SK-N-SH (cell line): Measurements from ENCODE around the gene GSS. TPM values are rescaled to one million over a fixed set of nuclear protein-coding genes. Genes with fewer than 3 reads are reported as not detected.

ENCODE experiments used
- CTCF ChIA-PET: fragments of 300-600, 350-600 bp; formaldehyde crosslinking; extraction: SDS; loops from one replicate; lab custom pipeline; 2021; lab: Yijun Ruan, JAX
- POLR2A ChIA-PET: fragments of 350-600 bp; sonication (Branson Sonifier 250); formaldehyde crosslinking; extraction: SDS; loops from one replicate; lab custom pipeline; 2020; ENCODE audit warnings: antibody characterized with exemption, inconsistent platforms; lab: Yijun Ruan, JAX
- DNase-seq: peaks from one replicate; pipeline ENCODE4 v3.0.0; 2012
- H2AFZ ChIP-seq: fragments of 200-600 bp; sonication (generic); 2 replicates; pipeline ENCODE4 v1.8.1; 2016; ENCODE audit warnings: antibody characterized with exemption, mild to moderate bottlenecking, low read depth
- H3F3A ChIP-seq: fragments of 200-600 bp; sonication (generic); replicated peaks from 2 replicates; pipeline ENCODE3; 2016; ENCODE audit warnings: antibody characterized with exemption, mild to moderate bottlenecking; ENCODE audit not compliant: insufficient read depth
- H3K27ac ChIP-seq, 2 experiments: fragments of 200-500 bp in 1 of 2; fragments of 200-600 bp in 1 of 2; sonication (Bioruptor generic) in 1 of 2; sonication (generic), shearing (Covaris generic) in 1 of 2; 2 replicates each; pipeline versions ENCODE4 v1.5.1 to v1.6.1; 2014 to 2016; ENCODE audit warnings: low read depth in 2 of 2, inconsistent platforms in 1 of 2, low read length in 1 of 2, mild to moderate bottlenecking in 1 of 2, mixed read lengths in 1 of 2
- H3K27me3 ChIP-seq: fragments of 200-600 bp; sonication (generic), shearing (Covaris generic); 2 replicates; pipeline ENCODE4 v1.6.1; 2016; ENCODE audit warnings: mixed run types; ENCODE audit not compliant: insufficient read depth
- H3K36me3 ChIP-seq, 2 experiments: fragments of 200-500 bp in 1 of 2; fragments of 200-600 bp in 1 of 2; sonication (Bioruptor generic) in 1 of 2; sonication (generic) in 1 of 2; replicated peaks in 1 of 2; 2 replicates each; pipeline versions ENCODE3 to v1.5.1; 2014 to 2016; ENCODE audit warnings: low read length in 1 of 2, mild to moderate bottlenecking in 1 of 2; ENCODE audit not compliant: insufficient read depth in 2 of 2, control insufficient read depth in 1 of 2
- H3K4me1 ChIP-seq, 2 experiments: fragments of 200-500 bp in 1 of 2; fragments of 200-600 bp in 1 of 2; sonication (Bioruptor generic) in 1 of 2; sonication (generic), shearing (Covaris generic) in 1 of 2; 2 replicates each; pipeline versions ENCODE4 v1.5.1 to v1.6.1; 2014 to 2016; ENCODE audit warnings: low read depth in 1 of 2, low read length in 1 of 2, mixed run types in 1 of 2; ENCODE audit not compliant: insufficient read depth in 2 of 2, control insufficient read depth in 1 of 2
- H3K4me2 ChIP-seq: fragments of 200-600 bp; sonication (generic), shearing (Covaris generic); 2 replicates; pipeline ENCODE4 v1.6.1; 2017; ENCODE audit warnings: mixed run types
- H3K4me3 ChIP-seq, 2 experiments: fragments of 200-500 bp in 1 of 2; fragments of 200-600 bp in 1 of 2; sonication (Bioruptor generic) in 1 of 2; sonication (generic), shearing (Covaris generic) in 1 of 2; 2 replicates each; pipeline versions ENCODE4 v1.5.1 to v1.8.1; 2014 to 2016; ENCODE audit warnings: low read depth in 2 of 2, inconsistent platforms in 1 of 2, low read length in 1 of 2, mild to moderate bottlenecking in 1 of 2, mixed read lengths in 1 of 2, moderate library complexity in 1 of 2
- H3K79me2 ChIP-seq: fragments of 200-600 bp; sonication (generic); 2 replicates; pipeline ENCODE4 v1.8.1; 2017; ENCODE audit warnings: mild to moderate bottlenecking; ENCODE audit not compliant: insufficient read depth
- H3K9ac ChIP-seq: fragments of 200-600 bp; sonication (generic); 2 replicates; pipeline ENCODE4 v1.6.1; 2017; ENCODE audit warnings: mixed run types
- H3K9me2 ChIP-seq: fragments of 200-600 bp; sonication (generic); 2 replicates; pipeline ENCODE4 v1.6.1; 2017; ENCODE audit warnings: mixed run types
- H3K9me3 ChIP-seq: fragments of 200-600 bp; sonication (generic); 2 replicates; pipeline ENCODE4 v1.6.1; 2017; ENCODE audit warnings: mixed run types, mild to moderate bottlenecking, moderate library complexity
- H4K20me1 ChIP-seq: fragments of 200-600 bp; sonication (generic); 2 replicates; pipeline ENCODE4 v1.6.1; 2017; ENCODE audit warnings: mild to moderate bottlenecking, mixed run types; ENCODE audit not compliant: insufficient read depth
- ELF1 ChIP-seq: IDR thresholded peaks from 2 replicates; pipeline ENCODE4 v1.4.0; 2012
- EP300 ChIP-seq, 2 experiments: IDR thresholded peaks; 2 replicates each; pipeline versions ENCODE4 v1.4.0 to v1.6.1; 2012; ENCODE audit warnings: borderline replicate concordance in 1 of 2, low read depth in 1 of 2, low read length in 1 of 2
- EZH2phosphoT487 ChIP-seq: fragments of 200-600 bp; sonication (generic); IDR thresholded peaks from 2 replicates; pipeline ENCODE4 v1.6.1; 2017; ENCODE audit warnings: low read depth, mixed run types, mild to moderate bottlenecking, antibody characterized with exemption, moderate library complexity, borderline replicate concordance
- FOXJ3 ChIP-seq: sonication (generic); formaldehyde crosslinking; IDR thresholded peaks from 2 replicates; pipeline ENCODE4 v1.5.1; 2020; ENCODE audit warnings: mild to moderate bottlenecking, missing genetic modification reagents
- FOXM1 ChIP-seq: IDR thresholded peaks from 2 replicates; pipeline ENCODE4 v1.4.0; 2012; ENCODE audit warnings: low read depth, mild to moderate bottlenecking
- GABPA ChIP-seq: IDR thresholded peaks from 2 replicates; pipeline ENCODE4 v1.4.0; 2012; ENCODE audit warnings: low read depth, mild to moderate bottlenecking
- JUND ChIP-seq: IDR thresholded peaks from 2 replicates; pipeline ENCODE4 v1.4.0; 2012
- MEF2A ChIP-seq: IDR thresholded peaks from 2 replicates; pipeline ENCODE4 v1.4.0; 2012; ENCODE audit warnings: low read depth, borderline replicate concordance
- NRF1 ChIP-seq: IDR thresholded peaks from 2 replicates; pipeline ENCODE4 v1.6.1; 2012; ENCODE audit warnings: low read depth, mild to moderate bottlenecking, low read length
- POLR2AphosphoS5 ChIP-seq: IDR thresholded peaks from 2 replicates; pipeline ENCODE4 v1.6.1; 2012; ENCODE audit warnings: low read depth, low read length
- RAD21 ChIP-seq: IDR thresholded peaks from 2 replicates; pipeline ENCODE4 v1.6.1; 2012; ENCODE audit warnings: mild to moderate bottlenecking, low read length
- RCOR1 ChIP-seq: fragments of 150-350 bp; IDR thresholded peaks from 2 replicates; pipeline ENCODE4 v1.6.1; 2017; ENCODE audit warnings: antibody characterized with exemption, low read length
- SIN3A ChIP-seq: IDR thresholded peaks from 2 replicates; pipeline ENCODE4 v1.6.1; 2012; ENCODE audit warnings: low read depth, mild to moderate bottlenecking, low read length, moderate library complexity, borderline replicate concordance
- SMC3 ChIP-seq: IDR thresholded peaks from 2 replicates; pipeline ENCODE4 v1.6.1; 2012; ENCODE audit warnings: low read depth, low read length, improper control_type of control experiment
- TAF1 ChIP-seq: IDR thresholded peaks from 2 replicates; pipeline ENCODE4 v1.6.1; 2012; ENCODE audit warnings: low read depth, mild to moderate bottlenecking, low read length, moderate library complexity, borderline replicate concordance
- TCF12 ChIP-seq: IDR thresholded peaks from 2 replicates; pipeline ENCODE4 v1.4.0; 2012
- YY1 ChIP-seq: IDR thresholded peaks from 2 replicates; pipeline ENCODE4 v1.4.0; 2012; ENCODE audit warnings: low read depth, mild to moderate bottlenecking
- WGBS: methylation state at CpG from one replicate; pipeline ENCODE4 v1.1.6; 2017; ENCODE audit warnings: low lambda C conversion rate; 5-methylcytosine and 5-hydroxymethylcytosine counted together
- polyA plus RNA-seq, 3 experiments: library from polyadenylated mRNA; depleted of rRNA; stranded (reverse); fragments of >200 nt; gene quantifications; 2 replicates each; pipeline ENCODE4 v1.2.3, GENCODE V29; 2012
- TF ChIP-seq, protein P1 (sequence below): IDR thresholded peaks from 2 replicates; pipeline ENCODE4 v1.4.0; 2012; ENCODE audit warnings: low read depth
- TF ChIP-seq, protein P2 (sequence below): fragments of 150-350 bp; IDR thresholded peaks from 2 replicates; pipeline ENCODE4 v1.6.1; 2016; ENCODE audit warnings: mild to moderate bottlenecking, low read depth, low read length
- TF ChIP-seq, protein P3 (sequence below): fragments of 200-600 bp; sonication (generic); IDR thresholded peaks from 2 replicates; pipeline ENCODE4 v1.6.1; 2017; ENCODE audit warnings: antibody characterized with exemption, mild to moderate bottlenecking, moderate library complexity
- TF ChIP-seq, protein P4 (sequence below): IDR thresholded peaks from 2 replicates; pipeline ENCODE4 v1.4.0; 2012; ENCODE audit warnings: low read depth, borderline replicate concordance

Gene GSS
- polyA plus RNA-seq, 1 of the 3 experiments (the other 2 are of a cell fraction) = 95.6 TPM

DNA sequence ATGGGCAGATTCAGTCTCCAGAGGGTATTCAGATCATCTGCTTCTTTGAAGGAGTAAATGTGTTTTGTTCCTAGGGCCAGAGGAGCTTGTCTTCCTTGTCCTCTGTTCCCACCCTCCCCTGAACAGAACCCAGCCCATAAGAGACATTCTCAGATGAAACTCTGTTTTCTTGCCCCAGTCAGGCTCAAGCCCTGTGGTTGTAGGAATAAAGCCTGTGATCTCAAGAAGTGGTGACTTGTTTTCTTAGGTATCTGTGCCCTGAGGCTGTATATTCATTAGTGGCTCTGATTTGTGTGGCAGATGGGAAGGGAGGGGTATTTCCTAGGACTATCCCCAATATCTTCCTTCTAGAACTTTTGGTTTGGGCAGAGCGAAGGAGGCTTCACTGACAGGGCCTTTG is 27.9 kb downstream of the GSS start (continued):
- TF ChIP-seq EZH2phosphoT487 (no peak), TCF12 (no peak)

DNA sequence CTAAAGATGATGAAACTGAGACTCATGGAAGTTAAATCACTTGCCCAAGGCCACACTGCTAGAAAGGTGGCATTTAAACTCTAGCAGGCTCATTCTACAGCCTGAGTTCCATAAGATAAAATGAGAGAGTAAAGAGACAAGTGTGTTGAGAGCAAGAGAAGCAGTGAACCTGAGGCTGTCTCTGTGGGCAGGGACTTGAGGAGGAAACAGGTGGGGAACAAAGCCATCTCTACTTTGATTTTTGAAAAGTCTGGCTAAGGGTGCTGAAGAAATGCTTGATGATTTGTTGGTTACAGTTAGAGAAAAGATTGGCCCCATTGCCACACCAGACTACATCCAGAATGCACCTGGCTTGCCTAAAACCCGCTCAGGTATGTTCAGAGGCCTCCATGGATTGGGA is 29.0 kb downstream of the GSS start:
- Histone ChIP-seq H2AFZ (no peak overlapping the region), H3K4me2 (no peak overlapping the region), H4K20me1 (no peaks in the 10 kb centered on the region), H3F3A (peaks cover 4% of the 10 kb centered on the region), H3K9me2 (no peaks in the 10 kb centered on the region), H3K4me1 (peaks cover 0 to 4% of the 10 kb centered on the region in 2 experiments; a peak in 1 of 4 replicates), H3K4me3 (no peak overlapping the region), H3K9me3 (no peaks in the 10 kb centered on the region), H3K79me2 (no peaks in the 10 kb centered on the region), H3K27ac (no peak overlapping the region), H3K27me3 (no peaks in the 10 kb centered on the region), H3K36me3 (peaks cover 19 to 48% of the 10 kb centered on the region in 2 experiments), H3K9ac (no peak overlapping the region)
- DNase-seq = no peak
- TF ChIP-seq, protein P1, sequence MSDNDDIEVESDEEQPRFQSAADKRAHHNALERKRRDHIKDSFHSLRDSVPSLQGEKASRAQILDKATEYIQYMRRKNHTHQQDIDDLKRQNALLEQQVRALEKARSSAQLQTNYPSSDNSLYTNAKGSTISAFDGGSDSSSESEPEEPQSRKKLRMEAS = no peak
- TF ChIP-seq MEF2A (no peak), POLR2AphosphoS5 (no peak), ELF1 (no peak), NRF1 (no peak), FOXJ3 (CRISPR knock-in tag) (no peak), TCF12 (no peak), RAD21 (no peak), RCOR1 (no peak), TAF1 (no peak)
- TF ChIP-seq, protein P2, sequence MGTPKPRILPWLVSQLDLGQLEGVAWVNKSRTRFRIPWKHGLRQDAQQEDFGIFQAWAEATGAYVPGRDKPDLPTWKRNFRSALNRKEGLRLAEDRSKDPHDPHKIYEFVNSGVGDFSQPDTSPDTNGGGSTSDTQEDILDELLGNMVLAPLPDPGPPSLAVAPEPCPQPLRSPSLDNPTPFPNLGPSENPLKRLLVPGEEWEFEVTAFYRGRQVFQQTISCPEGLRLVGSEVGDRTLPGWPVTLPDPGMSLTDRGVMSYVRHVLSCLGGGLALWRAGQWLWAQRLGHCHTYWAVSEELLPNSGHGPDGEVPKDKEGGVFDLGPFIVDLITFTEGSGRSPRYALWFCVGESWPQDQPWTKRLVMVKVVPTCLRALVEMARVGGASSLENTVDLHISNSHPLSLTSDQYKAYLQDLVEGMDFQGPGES = no peak
- TF ChIP-seq, protein P3, sequence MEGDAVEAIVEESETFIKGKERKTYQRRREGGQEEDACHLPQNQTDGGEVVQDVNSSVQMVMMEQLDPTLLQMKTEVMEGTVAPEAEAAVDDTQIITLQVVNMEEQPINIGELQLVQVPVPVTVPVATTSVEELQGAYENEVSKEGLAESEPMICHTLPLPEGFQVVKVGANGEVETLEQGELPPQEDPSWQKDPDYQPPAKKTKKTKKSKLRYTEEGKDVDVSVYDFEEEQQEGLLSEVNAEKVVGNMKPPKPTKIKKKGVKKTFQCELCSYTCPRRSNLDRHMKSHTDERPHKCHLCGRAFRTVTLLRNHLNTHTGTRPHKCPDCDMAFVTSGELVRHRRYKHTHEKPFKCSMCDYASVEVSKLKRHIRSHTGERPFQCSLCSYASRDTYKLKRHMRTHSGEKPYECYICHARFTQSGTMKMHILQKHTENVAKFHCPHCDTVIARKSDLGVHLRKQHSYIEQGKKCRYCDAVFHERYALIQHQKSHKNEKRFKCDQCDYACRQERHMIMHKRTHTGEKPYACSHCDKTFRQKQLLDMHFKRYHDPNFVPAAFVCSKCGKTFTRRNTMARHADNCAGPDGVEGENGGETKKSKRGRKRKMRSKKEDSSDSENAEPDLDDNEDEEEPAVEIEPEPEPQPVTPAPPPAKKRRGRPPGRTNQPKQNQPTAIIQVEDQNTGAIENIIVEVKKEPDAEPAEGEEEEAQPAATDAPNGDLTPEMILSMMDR = no peak
- WGBS = 100% methylated on average over 1 of the region's 1 CpG
- ChIA-PET POLR2A (no interaction called here), CTCF (no interaction called here)

DNA sequence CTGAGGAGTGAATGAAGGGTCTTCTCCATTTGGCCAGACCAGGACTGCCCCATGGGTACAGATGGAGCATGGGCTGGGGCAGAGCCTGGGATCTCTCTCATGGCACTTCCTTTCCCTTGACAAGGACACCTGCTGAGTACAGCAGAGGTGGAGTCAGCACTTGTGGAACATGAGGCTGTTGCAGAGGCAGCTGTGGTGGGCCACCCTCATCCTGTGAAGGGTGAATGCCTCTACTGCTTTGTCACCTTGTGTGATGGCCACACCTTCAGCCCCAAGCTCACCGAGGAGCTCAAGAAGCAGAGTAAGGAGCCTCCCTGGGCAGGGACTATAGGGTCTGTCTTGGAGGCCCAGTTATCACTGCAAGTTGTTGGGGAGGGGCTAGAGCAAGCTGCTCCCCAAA is 29.6 kb downstream of the GSS start:
- Histone ChIP-seq H3K4me2 (no peak overlapping the region), H2AFZ (no peak overlapping the region), H3K27me3 (no peaks in the 10 kb centered on the region), H4K20me1 (no peaks in the 10 kb centered on the region), H3K27ac (no peak overlapping the region), H3K4me1 (peaks cover 0 to 4% of the 10 kb centered on the region in 2 experiments; a peak in 1 of 4 replicates), H3K9ac (no peak overlapping the region), H3K79me2 (no peaks in the 10 kb centered on the region), H3K9me2 (no peaks in the 10 kb centered on the region), H3K36me3 (peaks cover 19 to 49% of the 10 kb centered on the region in 2 experiments), H3F3A (peaks cover 4% of the 10 kb centered on the region), H3K4me3 (no peak overlapping the region), H3K9me3 (no peaks in the 10 kb centered on the region)
- ChIA-PET POLR2A (no interaction called here), CTCF (no interaction called here)
- TF ChIP-seq JUND = no peak
- no peak for TF ChIP-seq POLR2AphosphoS5
- no peak for TF ChIP-seq SMC3
- no peak for TF ChIP-seq TAF1
- TF ChIP-seq FOXM1 = no peak
- TF ChIP-seq GABPA = no peak
- TF ChIP-seq TCF12 = no peak
- TF ChIP-seq SIN3A = no peak
- TF ChIP-seq EP300 (IDR thresholded peaks at IDR 0.05; ENCODE audit: borderline replicate concordance in 1 of 2, low read depth in 1 of 2, low read length in 1 of 2) = no peak
- TF ChIP-seq YY1 = no peak
- TF ChIP-seq, protein P4, sequence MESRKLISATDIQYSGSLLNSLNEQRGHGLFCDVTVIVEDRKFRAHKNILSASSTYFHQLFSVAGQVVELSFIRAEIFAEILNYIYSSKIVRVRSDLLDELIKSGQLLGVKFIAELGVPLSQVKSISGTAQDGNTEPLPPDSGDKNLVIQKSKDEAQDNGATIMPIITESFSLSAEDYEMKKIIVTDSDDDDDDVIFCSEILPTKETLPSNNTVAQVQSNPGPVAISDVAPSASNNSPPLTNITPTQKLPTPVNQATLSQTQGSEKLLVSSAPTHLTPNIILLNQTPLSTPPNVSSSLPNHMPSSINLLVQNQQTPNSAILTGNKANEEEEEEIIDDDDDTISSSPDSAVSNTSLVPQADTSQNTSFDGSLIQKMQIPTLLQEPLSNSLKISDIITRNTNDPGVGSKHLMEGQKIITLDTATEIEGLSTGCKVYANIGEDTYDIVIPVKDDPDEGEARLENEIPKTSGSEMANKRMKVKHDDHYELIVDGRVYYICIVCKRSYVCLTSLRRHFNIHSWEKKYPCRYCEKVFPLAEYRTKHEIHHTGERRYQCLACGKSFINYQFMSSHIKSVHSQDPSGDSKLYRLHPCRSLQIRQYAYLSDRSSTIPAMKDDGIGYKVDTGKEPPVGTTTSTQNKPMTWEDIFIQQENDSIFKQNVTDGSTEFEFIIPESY = no peak
- no CpG with 5 or more reads among the region's 1 CpG for WGBS
- no peak for DNase-seq
